K562 (cell line): ENCODE results near the gene PAXIP1.

Experiments
- HMGN3 ChIP-seq: IDR thresholded peaks from 2 replicates; pipeline ENCODE4 v1.6.1; 2011; ENCODE audit warnings: borderline replicate concordance, low read depth, mild to moderate bottlenecking, mixed read lengths, low read length; ENCODE audit not compliant: insufficient read length; ENCODE audit errors: extremely low read depth
- MAFG ChIP-seq: fragments of 450-650 bp; conservative IDR thresholded peaks from 2 replicates; pipeline ENCODE4 v1.6.1; 2016; ENCODE audit warnings: missing genetic modification characterization, missing compliant biosample characterization
- POLR2A ChIP-seq: fragments of 450-650 bp; conservative IDR thresholded peaks from 2 replicates; pipeline ENCODE4 v1.6.1; 2016
- SLC30A9 ChIP-seq: fragments of 250-450 bp; sonication (Bioruptor Pico); IDR thresholded peaks from 2 replicates; pipeline ENCODE4 v1.8.0; 2022; ENCODE audit warnings: mild to moderate bottlenecking, moderate library complexity
- TF ChIP-seq, protein P1 (sequence below): sonication (generic); formaldehyde crosslinking; IDR thresholded peaks from 2 replicates; pipeline ENCODE4 v1.5.0; 2020; ENCODE audit warnings: missing genetic modification reagents

DNA sequence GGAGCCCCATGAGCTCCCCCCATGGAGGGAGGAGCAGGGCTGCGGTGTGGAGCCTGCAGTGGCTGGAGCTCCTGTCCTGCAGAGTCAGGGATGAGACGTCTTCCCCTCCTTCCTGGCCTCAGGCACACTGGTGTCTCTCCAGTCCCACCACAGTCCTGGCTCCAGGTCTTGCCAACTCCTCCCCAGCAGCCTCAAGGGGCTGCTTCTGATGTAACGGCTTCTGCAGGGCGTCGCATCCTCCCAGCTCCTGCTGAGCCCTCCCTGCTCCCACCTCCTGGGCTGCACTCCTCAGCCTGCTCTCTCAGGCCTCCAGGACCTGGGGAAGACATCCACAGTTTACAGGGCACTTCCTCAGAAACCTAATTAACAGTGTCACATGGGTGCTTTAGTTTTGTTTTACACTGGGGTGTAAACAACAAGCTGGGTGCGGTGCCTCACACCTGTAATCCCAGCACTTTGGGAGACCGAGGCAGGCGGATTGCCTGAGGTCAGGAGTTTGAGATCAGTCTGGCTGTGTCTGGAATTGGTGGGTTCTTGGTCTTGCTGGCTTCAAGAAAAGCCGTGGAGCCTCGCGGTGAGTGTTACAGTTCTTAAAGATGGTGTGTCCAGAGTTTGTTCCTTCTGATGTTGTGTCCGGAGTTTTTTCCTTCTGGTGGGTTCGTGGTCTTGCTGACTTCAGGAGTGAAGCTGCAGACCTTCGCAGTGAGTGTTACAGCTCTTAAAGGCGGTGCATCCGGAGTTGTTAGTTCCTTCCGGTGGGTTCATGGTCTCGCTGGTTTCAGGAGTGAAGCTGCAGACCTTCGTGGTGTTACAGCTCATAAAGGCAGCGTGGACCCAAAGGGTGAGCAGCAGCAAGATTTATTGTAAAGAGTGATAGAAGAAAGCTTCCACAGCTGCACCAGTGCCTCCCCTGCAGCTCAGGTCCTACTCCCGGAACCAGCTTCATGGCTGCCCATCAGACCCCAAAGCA, 95.0 kb downstream of the PAXIP1 start:
- TF ChIP-seq MAFG (no peak), POLR2A (no peak), HMGN3 (no peak), SLC30A9 (no peak)
- TF ChIP-seq, protein P1, sequence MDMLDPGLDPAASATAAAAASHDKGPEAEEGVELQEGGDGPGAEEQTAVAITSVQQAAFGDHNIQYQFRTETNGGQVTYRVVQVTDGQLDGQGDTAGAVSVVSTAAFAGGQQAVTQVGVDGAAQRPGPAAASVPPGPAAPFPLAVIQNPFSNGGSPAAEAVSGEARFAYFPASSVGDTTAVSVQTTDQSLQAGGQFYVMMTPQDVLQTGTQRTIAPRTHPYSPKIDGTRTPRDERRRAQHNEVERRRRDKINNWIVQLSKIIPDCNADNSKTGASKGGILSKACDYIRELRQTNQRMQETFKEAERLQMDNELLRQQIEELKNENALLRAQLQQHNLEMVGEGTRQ (CRISPR knock-in tag) = no peak
